Measurements from ENCODE around the gene AUH.

DNA sequence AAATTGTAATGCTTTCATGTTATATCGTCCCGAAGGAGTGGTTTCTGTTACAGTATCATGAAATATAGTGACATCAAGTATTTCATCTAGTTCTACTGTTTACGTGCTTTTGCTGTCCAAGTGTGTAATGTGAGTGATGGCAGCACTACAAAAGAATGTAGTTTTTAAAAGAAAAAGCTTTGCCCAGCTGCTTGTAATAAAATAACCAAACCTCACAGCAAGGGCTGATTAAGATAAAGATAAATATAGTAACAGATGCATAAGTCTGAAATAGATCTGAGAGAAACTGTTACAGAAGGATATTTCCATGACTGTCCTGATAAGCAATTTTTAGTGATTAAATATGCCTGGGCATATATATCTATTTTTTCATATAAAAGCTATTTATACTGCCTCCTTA is 106.4 kb downstream of the AUH start:
- TF ChIP-seq, protein P1, sequence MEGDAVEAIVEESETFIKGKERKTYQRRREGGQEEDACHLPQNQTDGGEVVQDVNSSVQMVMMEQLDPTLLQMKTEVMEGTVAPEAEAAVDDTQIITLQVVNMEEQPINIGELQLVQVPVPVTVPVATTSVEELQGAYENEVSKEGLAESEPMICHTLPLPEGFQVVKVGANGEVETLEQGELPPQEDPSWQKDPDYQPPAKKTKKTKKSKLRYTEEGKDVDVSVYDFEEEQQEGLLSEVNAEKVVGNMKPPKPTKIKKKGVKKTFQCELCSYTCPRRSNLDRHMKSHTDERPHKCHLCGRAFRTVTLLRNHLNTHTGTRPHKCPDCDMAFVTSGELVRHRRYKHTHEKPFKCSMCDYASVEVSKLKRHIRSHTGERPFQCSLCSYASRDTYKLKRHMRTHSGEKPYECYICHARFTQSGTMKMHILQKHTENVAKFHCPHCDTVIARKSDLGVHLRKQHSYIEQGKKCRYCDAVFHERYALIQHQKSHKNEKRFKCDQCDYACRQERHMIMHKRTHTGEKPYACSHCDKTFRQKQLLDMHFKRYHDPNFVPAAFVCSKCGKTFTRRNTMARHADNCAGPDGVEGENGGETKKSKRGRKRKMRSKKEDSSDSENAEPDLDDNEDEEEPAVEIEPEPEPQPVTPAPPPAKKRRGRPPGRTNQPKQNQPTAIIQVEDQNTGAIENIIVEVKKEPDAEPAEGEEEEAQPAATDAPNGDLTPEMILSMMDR (conservative IDR thresholded peaks at IDR 0.05; ENCODE audit: low read length), result no peak
- TF ChIP-seq EZH2phosphoT487 (IDR thresholded peaks at IDR 0.05; ENCODE audit: borderline replicate concordance, low read depth, low read length), result no peak
